GM12878 (cell line): ENCODE data around the gene LANCL1. TPM values are rescaled to one million over a fixed set of nuclear protein-coding genes. Genes with fewer than 3 reads are reported as not detected.
"Not testable (repeated sequence)": the region's sequence is repeated elsewhere in the genome, so short reads cannot be mapped to it uniquely, and the experiment has no call there.

Source experiments
- ATAC-seq: fragments of 200-7000 bp; cut with Tn5 transposase; 3 replicates; pipeline ENCODE4 v1.9.1; 2020; ENCODE audit warnings: mild to moderate bottlenecking, moderate library complexity
- BruUV-seq: library from RNA; stranded (reverse); fragments of 400-500 nt; replicated peaks from 2 replicates; lab custom pipeline; 2021; lab: Mats Ljungman, UMichigan
- CTCF ChIA-PET: fragments of 300-600 bp; sonication (Branson Sonifier 250); formaldehyde crosslinking; extraction: SDS; loops from one replicate; lab custom pipeline; 2021; ENCODE audit warnings: inconsistent platforms; lab: Yijun Ruan, JAX
- POLR2A ChIA-PET: fragments of 350-600 bp; formaldehyde crosslinking; extraction: SDS; loops from one replicate; lab custom pipeline; 2021; ENCODE audit warnings: inconsistent platforms; lab: Charles Lee
- RAD21 ChIA-PET: fragments of 300-600 bp; sonication (Branson Sonifier 250); formaldehyde crosslinking; loops from one replicate; lab custom pipeline; 2023; ENCODE audit warnings: antibody characterized with exemption; ENCODE audit not compliant: unreplicated experiment; lab: Charles Lee
- SMC1A ChIA-PET: fragments of 300-600 bp; sonication (Branson Sonifier 250); formaldehyde crosslinking; loops from one replicate; lab custom pipeline; 2023; ENCODE audit not compliant: unreplicated experiment, uncharacterized antibody; lab: Charles Lee
- DNase-seq: peaks from one replicate; pipeline ENCODE4 v3.0.0-alpha.2; 2011; ENCODE audit warnings: low read depth, low spot score
- FAIRE-seq: peaks from 3 replicates; lab custom pipeline; 2011; peaks lifted over from hg19 to GRCh38; lab: Jason Lieb, UNC
- H2AFZ ChIP-seq: 2 replicates; pipeline ENCODE4 v1.6.0; 2011; ENCODE audit warnings: low read depth, low read length, control low read depth; ENCODE audit not compliant: control insufficient read depth
- H3K27ac ChIP-seq: 2 replicates; pipeline ENCODE4 v1.5.1; 2011; ENCODE audit warnings: control low read depth; ENCODE audit not compliant: control insufficient read depth, insufficient read depth
- H3K27me3 ChIP-seq, 2 experiments: replicated peaks in 1 of 2; 2 replicates each; pipeline versions ENCODE4 v1.6.0 to v1.6.1; 2011; ENCODE audit warnings: low read length in 1 of 2; ENCODE audit not compliant: control insufficient read depth in 2 of 2, insufficient read depth in 2 of 2
- H3K36me3 ChIP-seq, 2 experiments: 2 replicates each; pipeline ENCODE4 v1.5.1; 2011; ENCODE audit warnings: low read length in 1 of 2; ENCODE audit not compliant: control insufficient read depth in 2 of 2, insufficient read depth in 2 of 2
- H3K4me1 ChIP-seq: 2 replicates; pipeline ENCODE4 v1.6.1; 2011; ENCODE audit warnings: mild to moderate bottlenecking, low read length, moderate library complexity, mixed read lengths; ENCODE audit not compliant: control insufficient read depth, insufficient read depth
- H3K4me2 ChIP-seq: 2 replicates; pipeline ENCODE4 v1.6.0; 2011; ENCODE audit warnings: control low read depth; ENCODE audit not compliant: control insufficient read depth, insufficient read depth
- H3K4me3 ChIP-seq: fragments of 200-600 bp; sonication (generic); 2 replicates; pipeline ENCODE4 v1.5.1; 2016
- H3K79me2 ChIP-seq: 2 replicates; pipeline ENCODE4 v1.6.0; 2011; ENCODE audit warnings: low read length; ENCODE audit not compliant: control insufficient read depth, insufficient read depth
- H3K9ac ChIP-seq: 2 replicates; pipeline ENCODE4 v1.8.0; 2011; ENCODE audit warnings: low read length, control low read depth, mixed read lengths; ENCODE audit not compliant: control insufficient read depth, insufficient read depth
- H3K9me3 ChIP-seq: replicated peaks from 3 replicates; pipeline ENCODE4 v1.5.1; 2011; ENCODE audit warnings: mild to moderate bottlenecking, low read length; ENCODE audit not compliant: control insufficient read depth, insufficient read depth
- H4K20me1 ChIP-seq: 2 replicates; pipeline ENCODE4 v1.6.0; 2011; ENCODE audit not compliant: control insufficient read depth, insufficient read depth
- CBX5 ChIP-seq: sonication (generic); IDR thresholded peaks from 2 replicates; pipeline ENCODE4 v1.6.1; 2016; ENCODE audit warnings: low read depth, moderate library complexity, mild to moderate bottlenecking, inconsistent platforms
- RBBP5 ChIP-seq: fragments of 200-600 bp; sonication (generic); conservative IDR thresholded peaks from 2 replicates; pipeline ENCODE4 v1.6.1; 2016
- SKIL ChIP-seq: fragments of 450-650 bp; IDR thresholded peaks from 2 replicates; pipeline ENCODE4 v1.6.1; 2017; ENCODE audit warnings: mild to moderate bottlenecking, low read depth, inconsistent platforms; ENCODE audit not compliant: poor library complexity, severe bottlenecking
- WGBS: methylation state at CpG from one replicate; pipeline ENCODE4 v1.1.6; 2016; ENCODE audit warnings: low lambda C conversion rate; ENCODE audit not compliant: insufficient replicate concordance, insufficient coverage; ENCODE audit errors: missing lambda C conversion rate; 5-methylcytosine and 5-hydroxymethylcytosine counted together
- in situ Hi-C: fragments of 300-500 bp; cut with MboI; formaldehyde crosslinking; loops from 9 replicates; pipeline ENCODE4 v1.14.3; 2018; ENCODE audit warnings: mixed read lengths
- intact Hi-C: fragments of 100-400 bp; cut with micrococcal nuclease; formaldehyde crosslinking; loops from one replicate; pipeline ENCODE4 v1.14.2; 2022; ENCODE audit not compliant: unreplicated experiment
- polyA plus RNA-seq, 11 experiments: library from polyadenylated mRNA; depleted of rRNA in 4 of 11; unstranded in 6 of 11; stranded (reverse) in 5 of 11; fragments of >200 nt; fragmentation: Nextera tagmentation in 4 of 11; fragmentation: Illumina TruSeq in 1 of 11; extraction: Ambion mirVana in 4 of 11; extraction: Trizol in 1 of 11; gene quantifications; 1 replicate in 1 of 11; 2 replicates in 10 of 11; pipeline versions ENCODE4 v1.2.1 to v1.2.3, GENCODE V29; 2011 to 2016; ENCODE audit warnings: inconsistent platforms in 2 of 11, missing spikeins in 2 of 11, low read depth in 1 of 11
- total RNA-seq, 4 experiments: library from RNA; depleted of rRNA in 3 of 4; stranded (reverse); fragments of >200 nt in 3 of 4; fragmentation: Illumina TruSeq in 1 of 4; extraction: Trizol in 1 of 4; gene quantifications; 2 replicates each; pipeline versions ENCODE4 v1.2.1 to v1.2.3, GENCODE V29; 2013 to 2021

Gene LANCL1
- total and polyA plus RNA-seq, 10 of the 15 experiments (the other 5 are each of a cell fraction or from before 2014, with no cell fraction given): 13.6 to 79.1 (median 26.9) TPM

DNA sequence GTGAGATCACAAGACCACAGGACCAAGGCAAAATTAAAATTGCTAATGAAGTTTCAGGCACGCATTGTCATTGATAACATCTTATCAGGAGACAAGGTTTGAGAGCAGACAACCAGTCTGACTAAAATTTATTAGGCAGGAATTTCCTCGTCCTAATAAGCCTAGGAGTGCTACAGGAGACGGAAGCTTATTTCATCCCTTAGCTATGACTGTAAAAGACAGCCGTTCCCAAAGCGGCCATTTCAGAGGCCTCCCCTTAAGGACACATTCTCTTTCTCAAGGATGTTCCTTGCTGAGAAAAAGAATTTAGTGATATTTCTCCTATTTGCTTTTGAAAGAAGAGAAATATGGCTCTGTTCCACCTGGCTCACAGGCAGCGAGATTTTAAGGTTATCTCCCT lies 49.2 kb downstream of the LANCL1 start:
- peak; percentile 42; the same call in 1 of the 2 replicates for TF ChIP-seq CBX5
- TF ChIP-seq, all 136 proteins: peak for 1; not testable (repeated sequence) for 135
- H3K9me3 ChIP-seq, in situ Hi-C loops, intact Hi-C loops, CTCF ChIA-PET, H3K4me3 ChIP-seq, H3K4me1 ChIP-seq, H2AFZ ChIP-seq, DNase-seq, H3K4me2 ChIP-seq, H3K27ac ChIP-seq, SMC1A ChIA-PET, ATAC-seq, FAIRE-seq, POLR2A ChIA-PET, H4K20me1 ChIP-seq, H3K79me2 ChIP-seq, BruUV-seq, H3K27me3 ChIP-seq, H3K9ac ChIP-seq, H3K36me3 ChIP-seq: not testable (repeated sequence)
- 96% methylated on average over 6 of the region's 6 CpGs for WGBS
- RAD21 ChIA-PET: interaction anchor here (0.7 kb wide), 1 partner anchor 62 kb away, joined by 3 read pairs; no protein-coding TSS in a partner anchor

- ATAC-seq (no peak), FAIRE-seq (no peak), DNase-seq (no peak)
- Histone ChIP-seq H3K36me3 (no peaks in the 10 kb centered on the region), H2AFZ (no peak overlapping the region), H3K79me2 (no peaks in the 10 kb centered on the region), H3K4me3 (no peak overlapping the region), H3K27ac (no peak overlapping the region), H3K27me3 (no peaks in the 10 kb centered on the region), H3K9ac (no peak overlapping the region), H3K4me1 (no peaks in the 10 kb centered on the region), H4K20me1 (no peaks in the 10 kb centered on the region), H3K9me3 (no peaks in the 10 kb centered on the region), H3K4me2 (no peak overlapping the region)
- no TSS peak for BruUV-seq
- in situ Hi-C loops: no loop called here
- ChIA-PET POLR2A (no interaction called here), RAD21 (no interaction called here), CTCF (no interaction called here), SMC1A (interaction anchor here (0.7 kb wide), 1 partner anchor 56 kb away, joined by 3 read pairs; no protein-coding TSS in a partner anchor)
- intact Hi-C loops: no loop called here
- TF ChIP-seq RBBP5: no peak
- no peak for TF ChIP-seq SKIL
- WGBS: 54% methylated on average over 2 of the region's 2 CpGs
Measured at GRCh38 chr2:210422366-210422765, 54.2 kb downstream of the LANCL1 start.
